GM18511 (cell line): ENCODE data around the gene CLTCL1.
"Not testable (repeated sequence)": the region's sequence is repeated elsewhere in the genome, so short reads cannot be mapped to it uniquely, and the experiment has no call there.

ENCODE experiments used
- ATAC-seq: cut with Tn5 transposase; IDR thresholded peaks from one replicate; pipeline ENCODE4 v1.9.1; 2021; ENCODE audit warnings: mild to moderate bottlenecking, moderate library complexity; ENCODE audit not compliant: unreplicated experiment

The CLTCL1 gene

GRCh38 chr22:19222242-19223005 is 69.1 kb downstream of the CLTCL1 start:
- ATAC-seq: no peak

DNA sequence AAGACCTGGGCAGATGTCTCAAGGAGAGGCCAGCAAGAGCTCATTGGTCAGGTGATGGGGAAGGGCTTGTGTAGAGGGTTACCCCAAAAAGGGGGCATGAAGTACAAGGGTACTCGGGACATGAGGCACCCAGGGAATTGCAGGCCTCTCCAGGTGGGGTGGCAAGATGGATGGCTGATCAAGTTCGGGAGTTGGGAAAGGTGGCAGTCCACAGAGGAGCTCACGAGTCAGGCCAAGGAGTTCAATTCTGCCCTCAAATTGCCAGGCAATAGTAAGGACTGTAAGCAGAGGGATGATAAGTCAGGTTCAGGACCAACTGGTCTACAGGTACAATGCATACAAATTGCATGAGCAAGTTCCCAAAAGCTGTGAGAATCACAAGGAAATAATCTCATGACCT is 70.7 kb downstream of the CLTCL1 start:
- no peak for ATAC-seq

GRCh38 chr22:19218541-19219233 is 72.8 kb downstream of the CLTCL1 start:
- ATAC-seq: no peak

DNA sequence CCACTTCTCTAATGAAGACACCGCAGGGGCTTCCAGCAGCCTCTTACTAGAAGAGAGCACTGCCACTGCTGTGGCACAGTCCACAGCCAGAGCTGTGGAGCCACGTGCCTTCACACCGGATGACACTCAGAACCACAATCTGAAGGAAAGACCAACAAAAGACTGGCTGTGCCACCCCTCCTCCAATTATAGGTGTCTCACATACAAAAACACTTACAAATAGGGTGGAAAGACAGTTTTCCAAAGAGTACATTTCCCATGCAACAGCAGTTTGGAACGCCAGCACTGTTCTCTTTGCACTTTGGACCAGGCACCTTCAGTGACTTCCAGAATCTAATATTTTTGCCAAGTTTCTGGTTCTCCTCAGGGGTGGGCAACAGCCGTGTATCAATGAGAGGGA is 74.9 kb downstream of the CLTCL1 start:
- ATAC-seq: no peak

GRCh38 chr22:19215360-19215759 is 76.2 kb downstream of the CLTCL1 start:
- ATAC-seq: no peak

DNA sequence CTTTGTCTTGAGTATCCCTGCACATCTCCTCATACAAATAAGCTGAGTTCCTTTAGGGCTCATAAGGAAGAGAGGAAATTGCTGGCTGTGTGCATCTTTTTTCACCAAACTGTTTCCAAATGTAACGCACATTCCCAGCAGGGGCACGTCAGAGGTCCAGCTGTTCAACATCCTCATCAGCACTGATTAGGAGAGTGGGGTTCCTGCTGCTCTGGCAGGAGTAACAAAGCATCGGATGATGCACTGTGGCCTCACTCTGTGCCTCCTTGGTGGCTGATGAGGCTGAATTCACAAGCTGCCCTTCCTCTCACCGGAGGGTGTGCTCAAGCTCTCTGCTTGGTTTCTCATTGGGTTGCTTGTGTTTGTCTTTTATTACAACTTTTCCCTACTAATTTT is 77.4 kb downstream of the CLTCL1 start:
- no peak for ATAC-seq

DNA sequence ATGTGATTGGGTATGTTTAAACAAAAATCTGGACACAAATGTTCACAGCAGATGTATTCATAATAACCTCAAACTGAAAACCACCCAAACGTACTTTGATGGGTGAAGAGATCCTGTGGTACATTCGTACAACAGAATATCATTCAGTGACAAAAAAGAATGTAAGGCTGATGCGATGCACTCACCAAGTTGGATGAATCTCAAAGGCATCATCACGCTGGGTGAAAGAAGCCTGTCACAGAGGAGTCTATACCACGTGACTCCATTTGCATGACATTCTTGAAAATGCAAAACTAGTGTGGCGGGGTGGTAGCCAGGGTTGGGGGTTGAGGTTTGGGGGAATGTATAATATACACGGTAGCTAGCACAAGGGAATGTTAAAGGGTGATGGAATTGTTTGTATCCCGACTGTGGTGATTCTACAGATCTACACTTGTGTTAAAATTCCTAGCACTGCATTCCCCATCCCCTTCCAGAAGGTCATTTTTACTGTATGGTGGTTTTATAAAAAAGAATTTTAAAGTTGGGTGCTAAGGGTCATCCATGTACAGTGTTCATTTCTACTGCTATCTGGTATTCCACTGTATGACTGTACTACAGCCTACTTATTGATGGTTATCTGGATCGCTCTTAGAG is 78.0 kb downstream of the CLTCL1 start:
- ATAC-seq: no peak

DNA sequence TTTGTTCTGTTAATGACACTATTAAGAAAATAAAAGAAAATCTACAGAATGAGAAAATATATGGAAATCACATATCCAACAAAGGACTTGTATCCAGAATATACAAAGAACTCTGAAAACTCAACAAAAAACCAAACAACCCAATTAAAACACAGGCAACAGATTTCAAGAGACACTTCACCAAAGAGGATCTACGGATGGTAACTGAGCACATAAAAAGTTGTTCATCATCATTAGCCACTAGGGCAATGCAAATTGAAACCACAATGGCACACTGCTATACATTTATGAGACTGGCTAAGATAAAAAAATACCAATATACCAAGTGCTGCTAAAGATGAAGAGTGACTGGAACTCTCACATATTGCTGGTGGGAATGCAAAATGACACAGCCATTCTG is 78.5 kb downstream of the CLTCL1 start:
- no peak for ATAC-seq

DNA sequence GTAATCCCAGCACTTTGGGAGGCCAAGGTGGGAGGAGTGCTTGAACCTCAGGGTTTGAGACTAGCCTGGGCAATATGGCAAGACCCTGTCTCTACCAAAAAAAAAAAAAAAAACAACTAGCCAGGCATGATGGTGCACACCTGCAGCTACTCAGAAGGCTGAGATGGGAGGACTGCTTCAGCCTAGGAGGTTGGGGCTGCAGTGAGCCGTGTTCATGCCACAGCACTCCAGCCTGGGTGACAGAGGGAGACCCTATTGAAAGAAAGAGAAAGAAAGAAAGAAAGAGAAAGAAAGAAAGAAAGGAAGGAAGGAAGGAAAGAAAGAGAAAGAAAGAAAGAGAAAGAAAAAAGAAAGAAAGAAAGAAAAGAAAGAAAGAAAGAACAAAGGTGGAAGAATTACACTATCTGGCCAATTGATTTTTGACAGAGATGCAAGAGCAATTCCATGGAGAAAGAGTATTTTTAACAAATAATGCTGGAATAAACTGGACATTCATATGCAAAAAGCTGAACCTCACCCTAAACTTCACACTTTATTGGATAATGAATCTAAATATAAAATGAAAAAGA is 79.1 kb downstream of the CLTCL1 start:
- no peak for ATAC-seq

DNA sequence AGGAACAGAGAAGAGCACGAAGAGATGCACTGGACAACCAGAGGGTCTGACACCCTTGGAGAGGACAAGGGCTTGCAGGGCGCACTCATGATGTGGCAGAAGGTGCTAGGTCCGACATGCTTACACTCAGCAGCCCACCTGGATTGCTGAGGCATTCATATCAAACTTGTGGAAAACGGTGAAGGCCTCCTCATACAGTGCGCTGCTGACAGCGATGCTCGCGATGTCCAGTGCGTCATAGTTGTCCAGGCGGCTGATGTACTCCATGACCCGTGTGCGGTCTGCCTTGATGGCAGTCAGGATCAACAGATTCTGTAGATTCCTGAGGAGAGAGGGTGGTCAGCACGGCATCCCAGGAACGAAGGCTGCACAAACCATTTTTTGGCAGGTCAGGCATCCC is 81.3 kb downstream of the CLTCL1 start:
- no peak for ATAC-seq

GRCh38 chr22:19208287-19208847 is 83.2 kb downstream of the CLTCL1 start:
- ATAC-seq: no peak

GRCh38 chr22:19207884-19208283 is 83.6 kb downstream of the CLTCL1 start:
- ATAC-seq: no peak

DNA sequence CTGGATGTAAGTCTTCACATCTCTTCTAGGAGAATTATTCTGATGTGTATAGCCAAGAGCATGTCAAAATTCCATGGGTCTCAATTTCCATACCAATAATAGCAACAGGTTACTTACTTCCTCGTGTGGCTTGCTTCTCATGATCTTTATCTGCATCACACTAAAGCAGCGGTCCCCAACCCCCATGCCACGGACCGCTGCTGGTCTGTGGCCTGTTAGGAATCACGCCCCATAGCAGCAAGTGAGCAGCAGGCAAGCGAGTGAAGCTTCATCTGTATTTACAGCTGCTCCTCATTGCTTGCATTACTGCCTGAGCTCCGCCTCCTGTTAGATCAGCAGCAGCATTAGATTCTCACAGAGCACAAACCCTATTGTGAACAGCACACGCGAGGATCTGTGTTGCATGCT is 84.1 kb downstream of the CLTCL1 start:
- no peak for ATAC-seq

- no peak for ATAC-seq
Observed at GRCh38 chr22:19206287-19206686, 85.2 kb downstream of the CLTCL1 start.

DNA sequence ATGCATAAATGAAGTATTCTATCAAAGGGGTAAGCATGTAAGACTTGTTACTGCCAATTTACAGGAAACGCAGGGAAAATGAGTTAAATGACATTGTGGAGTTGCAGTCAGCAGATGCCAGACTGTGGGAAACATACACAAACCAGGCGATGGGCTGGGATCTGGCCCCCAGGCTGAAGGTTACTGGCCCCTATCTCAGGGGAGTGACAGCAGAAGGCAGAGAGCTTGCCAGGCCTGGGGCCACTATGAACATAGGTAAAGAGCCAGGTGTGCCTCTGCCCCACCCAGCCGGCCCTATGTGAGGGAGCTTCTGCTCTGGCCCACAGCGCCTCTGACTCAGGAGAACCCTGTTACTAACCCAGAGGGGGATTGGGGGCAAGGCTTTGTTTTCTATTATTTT is 86.9 kb downstream of the CLTCL1 start:
- ATAC-seq: no peak

- ATAC-seq: no peak
Observed at GRCh38 chr22:19203834-19204233, 87.7 kb downstream of the CLTCL1 start.

- not testable (repeated sequence) for ATAC-seq
Observed at GRCh38 chr22:19202799-19203186, 88.7 kb downstream of the CLTCL1 start.

DNA sequence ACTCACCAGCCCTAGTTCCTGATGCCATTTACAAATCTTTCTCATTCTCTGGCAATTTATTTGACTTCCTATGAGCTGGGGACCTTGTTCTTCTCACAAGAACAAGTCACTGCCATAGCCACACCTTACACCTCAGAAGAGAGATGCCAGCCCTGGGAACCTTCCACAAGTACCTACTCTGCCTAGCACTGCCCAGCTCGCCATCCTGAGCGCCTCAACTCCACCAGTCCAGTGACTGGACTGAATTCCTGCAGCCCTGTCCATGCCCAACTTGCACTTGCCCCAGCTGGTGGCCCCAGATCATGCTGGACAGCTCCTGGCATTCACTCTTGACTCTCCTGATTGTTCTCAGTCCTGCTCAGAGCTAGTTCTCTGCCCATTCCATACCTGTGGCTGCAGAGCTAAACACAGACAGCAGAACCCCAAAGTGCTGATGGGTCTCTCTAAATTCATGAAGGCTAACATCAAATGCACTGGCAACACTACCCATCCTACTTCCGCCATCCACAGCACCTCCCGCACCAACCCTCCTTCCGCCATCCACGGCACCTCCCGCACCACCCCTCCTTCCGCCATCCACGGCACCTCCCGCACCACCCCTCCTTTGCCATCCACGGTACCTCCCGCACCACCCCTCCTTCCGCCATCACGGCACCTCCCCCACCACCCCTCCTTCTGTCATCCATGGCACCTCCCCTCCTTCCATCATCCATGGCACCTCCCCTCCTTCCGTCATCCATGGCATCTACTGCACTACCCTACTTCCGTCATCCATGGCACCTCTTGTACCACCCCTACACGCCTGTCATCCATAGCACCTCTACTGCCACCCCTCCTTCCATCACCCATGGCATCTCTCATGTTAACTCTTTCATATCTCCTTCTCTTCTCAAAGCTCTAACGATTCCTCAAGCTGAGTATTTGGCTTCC is 89.4 kb downstream of the CLTCL1 start:
- ATAC-seq: no peak

GRCh38 chr22:19201130-19201868 is 90.2 kb downstream of the CLTCL1 start:
- no peak for ATAC-seq

DNA sequence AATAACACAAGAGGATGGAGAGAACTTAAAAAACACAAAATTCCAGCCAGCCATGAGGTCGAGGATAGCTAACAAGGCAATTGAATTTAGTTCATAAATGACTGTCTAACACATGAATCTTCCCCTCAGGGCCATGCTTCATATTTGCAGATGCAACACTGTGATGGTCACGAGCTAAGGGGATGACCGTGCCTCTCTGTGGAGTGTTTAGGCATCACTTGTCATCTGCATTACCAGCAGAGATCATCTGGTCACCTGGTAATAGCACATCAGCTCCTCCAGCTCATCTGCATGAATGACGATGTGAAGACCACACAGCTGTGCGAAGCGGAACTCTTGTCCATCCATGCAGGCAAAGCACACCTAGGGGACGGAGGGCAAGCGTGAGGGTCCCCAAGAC is 92.0 kb downstream of the CLTCL1 start:
- ATAC-seq: no peak
